IPS-18c (cell line): ENCODE data around the gene SLU7.

Experiments
- H3K4me3 ChIP-seq: 2 replicates; pipeline ENCODE4 v1.7.0; 2013; ENCODE audit warnings: low read depth, mild to moderate bottlenecking, low read length, moderate library complexity; ENCODE audit not compliant: insufficient read depth
- H3K9me3 ChIP-seq: one replicate; pipeline ENCODE4 v1.6.1; 2013; ENCODE audit warnings: mild to moderate bottlenecking, low read length, moderate library complexity; ENCODE audit not compliant: control insufficient read depth, insufficient read depth

The SLU7 gene

GRCh38 chr5:160382346-160382745 lies 36.5 kb downstream of the SLU7 start:
- no peak overlapping the region for H3K4me3 ChIP-seq

GRCh38 chr5:160380041-160380440 lies 38.8 kb downstream of the SLU7 start:
- Histone ChIP-seq H3K9me3 (no peaks in the 10 kb centered on the region), H3K4me3 (no peak overlapping the region)

More at GRCh38 chr5:160382346-160382745, 36.5 kb downstream of the SLU7 start:
- H3K9me3 ChIP-seq = no peaks in the 10 kb centered on the region

GRCh38 chr5:160379511-160379910 lies 39.4 kb downstream of the SLU7 start:
- H3K4me3 ChIP-seq = no peak overlapping the region
- no peaks in the 10 kb centered on the region for H3K9me3 ChIP-seq

GRCh38 chr5:160378330-160378729 lies 40.6 kb downstream of the SLU7 start:
- no peak overlapping the region for H3K4me3 ChIP-seq
- H3K9me3 ChIP-seq = no peaks in the 10 kb centered on the region

- no peaks in the 10 kb centered on the region for H3K9me3 ChIP-seq
- no peak overlapping the region for H3K4me3 ChIP-seq
Observed at GRCh38 chr5:160377651-160378050, 41.2 kb downstream of the SLU7 start.

- no peak overlapping the region for H3K4me3 ChIP-seq
- no peaks in the 10 kb centered on the region for H3K9me3 ChIP-seq
Observed at GRCh38 chr5:160376416-160376815, 42.5 kb downstream of the SLU7 start.

GRCh38 chr5:160375701-160376100 lies 43.2 kb downstream of the SLU7 start:
- Histone ChIP-seq H3K4me3 (no peak overlapping the region), H3K9me3 (no peaks in the 10 kb centered on the region)

- H3K4me3 ChIP-seq = no peak overlapping the region
- H3K9me3 ChIP-seq = no peaks in the 10 kb centered on the region
Observed at GRCh38 chr5:160375166-160375565, 43.7 kb downstream of the SLU7 start.

GRCh38 chr5:160371294-160371693 lies 47.6 kb downstream of the SLU7 start:
- Histone ChIP-seq H3K4me3 (no peak overlapping the region), H3K9me3 (no peaks in the 10 kb centered on the region)

GRCh38 chr5:160370713-160371034 lies 48.2 kb downstream of the SLU7 start:
- Histone ChIP-seq H3K4me3 (peak overlapping the region; percentile 40; the same call in 1 of the 2 replicates), H3K9me3 (no peaks in the 10 kb centered on the region)

GRCh38 chr5:160369990-160370712 lies 48.7 kb downstream of the SLU7 start, which contains the start of gene C1QTNF2:
Gene C1QTNF2, minus strand, starts transcription at chr5:160370626. Its CDS starts 15,615 bp downstream, at chr5:160355011.
- no peaks in the 10 kb centered on the region for H3K9me3 ChIP-seq
- H3K4me3 ChIP-seq = peak within 1 kb of the TSS; percentile 40; the same call in 1 of the 2 replicates

- Histone ChIP-seq H3K9me3 (peaks cover 2% of the 10 kb centered on the region), H3K4me3 (no peak overlapping the region)
Observed at GRCh38 chr5:160367885-160368284, 51.0 kb downstream of the SLU7 start.

- H3K4me3 ChIP-seq = no peak overlapping the region
- H3K9me3 ChIP-seq = peaks cover 2% of the 10 kb centered on the region
Observed at GRCh38 chr5:160367261-160367660, 51.6 kb downstream of the SLU7 start.

- Histone ChIP-seq H3K9me3 (peaks cover 2% of the 10 kb centered on the region), H3K4me3 (no peak overlapping the region)
Observed at GRCh38 chr5:160366230-160366629, 52.7 kb downstream of the SLU7 start.

- H3K4me3 ChIP-seq = no peak overlapping the region
- peaks cover 2% of the 10 kb centered on the region for H3K9me3 ChIP-seq
Observed at GRCh38 chr5:160363660-160364395, 55.1 kb downstream of the SLU7 start.

- Histone ChIP-seq H3K9me3 (peaks cover 2% of the 10 kb centered on the region), H3K4me3 (no peak overlapping the region)
Observed at GRCh38 chr5:160363211-160363610, 55.7 kb downstream of the SLU7 start.

- Histone ChIP-seq H3K4me3 (no peak overlapping the region), H3K9me3 (peaks cover 2% of the 10 kb centered on the region)
Observed at GRCh38 chr5:160361624-160362228, 57.2 kb downstream of the SLU7 start.

- Histone ChIP-seq H3K9me3 (peaks cover 2% of the 10 kb centered on the region), H3K4me3 (no peak overlapping the region)
Observed at GRCh38 chr5:160360310-160360709, 58.6 kb downstream of the SLU7 start.
